A549 treated with AZD9567 at 1 μM for 4 hours (cell line): ENCODE data around the gene KAZN. TPM values are rescaled to one million over a fixed set of nuclear protein-coding genes. Genes with fewer than 3 reads are reported as not detected.

ENCODE experiments used
- total RNA-seq: library from RNA; stranded (reverse); fragments of 200-300 nt; extraction: Qiagen RNA extraction; gene quantifications from 5 replicates; pipeline ENCODE4 v1.2.3, GENCODE V29; 2022; ENCODE audit not compliant: insufficient read depth

The KAZN gene
- 3.4 to 4.4 TPM (median 3.8 TPM) in 5 replicates for total RNA-seq

DNA sequence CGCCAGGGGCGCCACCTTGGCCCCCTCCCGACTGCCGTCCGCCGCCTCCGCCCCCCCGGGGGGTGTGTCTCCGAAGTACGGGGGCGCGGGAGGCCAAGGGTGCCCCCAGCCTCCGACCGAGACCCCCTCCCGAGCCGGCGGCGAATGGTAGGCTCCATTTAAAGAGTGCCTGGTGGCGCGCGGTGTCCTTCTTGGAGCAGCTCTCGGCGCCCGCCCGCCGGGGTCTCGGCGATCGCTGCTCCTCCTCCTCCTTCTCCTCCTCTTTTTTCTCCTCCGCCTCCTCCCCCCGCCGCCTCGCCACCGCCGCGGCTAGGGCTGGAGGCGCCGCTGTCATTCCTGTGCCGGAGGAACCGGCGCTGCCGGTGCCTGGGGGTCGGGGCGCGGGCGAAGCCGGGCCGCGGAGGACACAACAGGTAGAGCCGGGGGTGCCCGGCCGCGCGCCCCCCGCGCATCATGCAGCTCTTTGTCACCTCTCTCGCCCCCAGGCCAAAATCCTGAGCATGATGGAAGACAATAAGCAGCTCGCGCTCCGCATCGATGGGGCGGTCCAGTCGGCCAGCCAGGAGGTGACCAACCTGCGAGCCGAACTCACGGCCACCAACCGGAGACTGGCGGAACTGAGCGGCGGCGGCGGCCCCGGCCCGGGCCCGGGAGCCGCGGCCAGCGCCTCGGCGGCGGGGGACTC, at the start of gene KAZN:
Gene KAZN (plus strand): TSS at position 188 of the 685 bp plus-strand sequence.

DNA sequence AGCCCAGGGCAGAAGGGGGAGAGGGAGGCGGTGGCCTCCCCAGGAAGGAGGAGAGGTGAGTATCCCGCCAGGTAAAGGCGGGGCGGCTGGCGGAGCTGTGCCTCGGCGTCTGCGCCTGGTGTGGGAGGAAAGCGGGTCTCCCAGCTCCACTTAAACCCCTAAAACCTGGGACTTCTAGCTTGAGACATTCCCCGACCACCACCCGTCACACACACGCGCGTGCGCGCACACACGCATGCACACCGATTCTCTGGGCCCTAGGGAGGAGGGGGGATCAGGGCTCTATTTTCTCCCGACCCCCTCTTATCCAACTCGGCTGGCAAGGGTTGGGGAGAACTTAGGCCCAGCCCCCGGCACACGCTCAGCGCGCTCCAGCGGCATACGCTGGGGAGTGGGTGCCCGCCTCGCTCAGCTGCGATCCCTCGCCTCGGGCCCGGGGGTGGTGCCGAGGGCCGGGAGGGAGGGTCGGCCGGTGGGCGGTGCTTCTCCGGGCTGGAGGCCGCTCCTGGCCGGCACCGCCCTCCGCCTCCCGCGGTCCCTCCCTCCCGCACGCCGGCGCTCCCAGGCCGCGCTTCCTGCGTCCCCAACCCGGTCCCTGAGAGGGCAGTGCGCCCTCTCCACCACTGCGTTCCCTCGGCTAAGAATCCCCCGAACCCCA, 554.8 kb downstream of the KAZN start, which contains the start of gene TMEM51:
Gene TMEM51 (plus strand): TSS at position 564 of the 658 bp plus-strand sequence. CDS start 61,341 bp downstream, outside the sequence.

